CD14-positive monocyte (primary cell): Measurements from ENCODE around the gene RHOH. TPM values are rescaled to one million over a fixed set of nuclear protein-coding genes. Genes with fewer than 3 reads are reported as not detected.
A peak's percentile ranks its signal among the peaks of the same experiment; 100 is the strongest.

Experiments used
- DNase-seq, 3 donors: peaks; one replicate each; pipeline ENCODE4 v3.0.0-alpha.2; 2011 to 2022
- H2AFZ ChIP-seq: 2 replicates; pipeline ENCODE4 v1.6.0; 2012; ENCODE audit warnings: mild to moderate bottlenecking, low read depth, low read length, inconsistent platforms; ENCODE audit not compliant: insufficient read depth, poor library complexity, severe bottlenecking
- H3K27ac ChIP-seq, 2 donors: 1 replicate in 1 of 2; 2 replicates in 1 of 2; pipeline ENCODE4 v1.5.1; 2012 to 2013; ENCODE audit warnings: low read length in 2 of 2, control low read depth in 1 of 2, inconsistent platforms in 1 of 2, low read depth in 1 of 2, mild to moderate bottlenecking in 1 of 2
- H3K27me3 ChIP-seq, 2 donors: one replicate each; pipeline versions ENCODE4 v1.6.0 to v1.6.1; 2011 to 2013; ENCODE audit warnings: low read length in 2 of 2; ENCODE audit not compliant: control insufficient read depth in 2 of 2, insufficient read depth in 2 of 2
- H3K36me3 ChIP-seq, 2 donors: replicated peaks in 1 of 2; 1 replicate in 1 of 2; 2 replicates in 1 of 2; pipeline versions ENCODE4 v1.5.1 to v1.6.1; 2012 to 2013; ENCODE audit warnings: low read length in 2 of 2, control low read depth in 1 of 2, inconsistent platforms in 1 of 2, mild to moderate bottlenecking in 1 of 2; ENCODE audit not compliant: insufficient read depth in 2 of 2, control insufficient read depth in 1 of 2
- H3K4me1 ChIP-seq, 2 donors: 1 replicate in 1 of 2; 2 replicates in 1 of 2; pipeline versions ENCODE4 v1.5.1 to v1.6.1; 2012 to 2013; ENCODE audit warnings: low read length in 2 of 2, control low read depth in 1 of 2, inconsistent platforms in 1 of 2, mild to moderate bottlenecking in 1 of 2, moderate library complexity in 1 of 2; ENCODE audit not compliant: insufficient read depth in 2 of 2, control insufficient read depth in 1 of 2
- H3K4me2 ChIP-seq: replicated peaks from 2 replicates; pipeline ENCODE3; 2012; ENCODE audit warnings: low read length, moderate library complexity, mild to moderate bottlenecking; ENCODE audit not compliant: poor library complexity, severe bottlenecking; ENCODE audit errors: extremely low read depth
- H3K4me3 ChIP-seq, 3 experiments: fragments of 200-600 bp in 1 of 3; sonication (generic) in 1 of 3; replicated peaks in 1 of 3; 1 replicate in 2 of 3; 2 replicates in 1 of 3; pipeline ENCODE4 v1.5.1; 2011 to 2013; ENCODE audit warnings: low read length in 3 of 3, mild to moderate bottlenecking in 3 of 3, control low read depth in 2 of 3, low read depth in 2 of 3, inconsistent platforms in 1 of 3, moderate library complexity in 1 of 3
- H3K79me2 ChIP-seq: 2 replicates; pipeline ENCODE4 v1.6.0; 2012; ENCODE audit warnings: mild to moderate bottlenecking, control low read depth, inconsistent platforms, low read length, moderate library complexity; ENCODE audit not compliant: insufficient read depth
- H3K9ac ChIP-seq: 2 replicates; pipeline ENCODE4 v1.6.0; 2017; ENCODE audit warnings: low read length, mild to moderate bottlenecking; ENCODE audit not compliant: insufficient read depth, poor library complexity, severe bottlenecking
- H3K9me3 ChIP-seq, 2 donors: replicated peaks in 1 of 2; 1 replicate in 1 of 2; 2 replicates in 1 of 2; pipeline versions ENCODE4 v1.5.1 to v1.6.1; 2012 to 2013; ENCODE audit warnings: low read length in 2 of 2, control low read depth in 1 of 2; ENCODE audit not compliant: control insufficient read depth in 1 of 2, insufficient read depth in 1 of 2
- H4K20me1 ChIP-seq: 2 replicates; pipeline ENCODE4 v1.6.0; 2012; ENCODE audit warnings: mild to moderate bottlenecking, low read length, control low read depth, moderate library complexity; ENCODE audit not compliant: insufficient read depth
- H3K27ac Mint-ChIP-seq, 7 donors: one replicate each; pipeline ENCODE4 v1.8.0; 2020; ENCODE audit warnings: mild to moderate bottlenecking in 7 of 7, mixed read lengths in 7 of 7, moderate library complexity in 6 of 7, inconsistent platforms in 2 of 7
- H3K27me3 Mint-ChIP-seq, 3 donors: one replicate each; pipeline ENCODE4 v1.8.0; 2021 to 2022; ENCODE audit warnings: low read depth in 3 of 3, mild to moderate bottlenecking in 3 of 3, mixed read lengths in 3 of 3, moderate library complexity in 3 of 3, inconsistent platforms in 1 of 3
- H3K36me3 Mint-ChIP-seq, 2 donors: one replicate each; pipeline ENCODE4 v1.8.0; 2020; ENCODE audit warnings: mixed read lengths in 2 of 2, inconsistent platforms in 1 of 2, mild to moderate bottlenecking in 1 of 2
- H3K4me1 Mint-ChIP-seq: one replicate; pipeline ENCODE4 v1.8.0; 2020; ENCODE audit warnings: mild to moderate bottlenecking, mixed read lengths
- H3K4me3 Mint-ChIP-seq, 2 donors: one replicate each; pipeline ENCODE4 v1.8.0; 2020; ENCODE audit warnings: mild to moderate bottlenecking in 2 of 2, mixed read lengths in 2 of 2, moderate library complexity in 1 of 2
- H3K9me3 Mint-ChIP-seq, 7 donors: one replicate each; pipeline ENCODE4 v1.8.0; 2020 to 2022; ENCODE audit warnings: mixed read lengths in 7 of 7, mild to moderate bottlenecking in 6 of 7, moderate library complexity in 6 of 7, inconsistent platforms in 2 of 7
- WGBS: methylation state at CpG from one replicate; pipeline ENCODE4 v1.1.5; 2013; ENCODE audit warnings: missing lambda C conversion rate; ENCODE audit not compliant: insufficient coverage; 5-methylcytosine and 5-hydroxymethylcytosine counted together
- intact Hi-C, 2 donors: fragments of 100-400 bp; cut with micrococcal nuclease; formaldehyde crosslinking; loops; one replicate each; pipeline versions ENCODE4 v1.15.0 to v1.15.1; 2023
- polyA plus RNA-seq, 3 donors: library from polyadenylated mRNA; depleted of rRNA in 1 of 3; unstranded in 2 of 3; stranded (reverse) in 1 of 3; fragments of 300-500 nt in 2 of 3; fragments of >200 nt in 1 of 3; fragmentation: Illumina TruSeq in 2 of 3; gene quantifications; 1 replicate in 2 of 3; 2 replicates in 1 of 3; pipeline ENCODE4 v1.2.3, GENCODE V29; 2012 to 2021
- TF ChIP-seq, protein P1 (sequence below): fragments of 200-600 bp; IDR thresholded peaks from one replicate; pipeline ENCODE4 v1.8.0; 2022; ENCODE audit warnings: antibody characterized with exemption, mild to moderate bottlenecking

RHOH gene
- polyA plus RNA-seq, 3 donors, result 0.16 to 1.4 (median 1.2) TPM

GRCh38 chr4:40202474-40202873 is 5.6 kb downstream of the RHOH start:
- H3K27ac Mint-ChIP-seq, result peak overlapping the region in 3 of 7 donors; percentile 7 to 43 (median 26)
- H3K27me3 Mint-ChIP-seq, result peaks cover 0 to 4% (median 0%) of the 10 kb centered on the region in 3 donors
- no peak overlapping the region for H3K4me3 Mint-ChIP-seq
- peaks cover 78% of the 10 kb centered on the region for H3K4me1 Mint-ChIP-seq
- Histone ChIP-seq H3K4me2 (no peak overlapping the region), H2AFZ (no peak overlapping the region), H3K4me1 (peaks cover 73 to 79% of the 10 kb centered on the region in 2 donors), H3K79me2 (peaks cover 51% of the 10 kb centered on the region), H4K20me1 (no peaks in the 10 kb centered on the region), H3K27ac (no peak overlapping the region), H3K4me3 (no peak overlapping the region), H3K9ac (no peak overlapping the region), H3K9me3 (no peaks in the 10 kb centered on the region), H3K36me3 (no peaks in the 10 kb centered on the region), H3K27me3 (no peaks in the 10 kb centered on the region)
- TF ChIP-seq, protein P1, sequence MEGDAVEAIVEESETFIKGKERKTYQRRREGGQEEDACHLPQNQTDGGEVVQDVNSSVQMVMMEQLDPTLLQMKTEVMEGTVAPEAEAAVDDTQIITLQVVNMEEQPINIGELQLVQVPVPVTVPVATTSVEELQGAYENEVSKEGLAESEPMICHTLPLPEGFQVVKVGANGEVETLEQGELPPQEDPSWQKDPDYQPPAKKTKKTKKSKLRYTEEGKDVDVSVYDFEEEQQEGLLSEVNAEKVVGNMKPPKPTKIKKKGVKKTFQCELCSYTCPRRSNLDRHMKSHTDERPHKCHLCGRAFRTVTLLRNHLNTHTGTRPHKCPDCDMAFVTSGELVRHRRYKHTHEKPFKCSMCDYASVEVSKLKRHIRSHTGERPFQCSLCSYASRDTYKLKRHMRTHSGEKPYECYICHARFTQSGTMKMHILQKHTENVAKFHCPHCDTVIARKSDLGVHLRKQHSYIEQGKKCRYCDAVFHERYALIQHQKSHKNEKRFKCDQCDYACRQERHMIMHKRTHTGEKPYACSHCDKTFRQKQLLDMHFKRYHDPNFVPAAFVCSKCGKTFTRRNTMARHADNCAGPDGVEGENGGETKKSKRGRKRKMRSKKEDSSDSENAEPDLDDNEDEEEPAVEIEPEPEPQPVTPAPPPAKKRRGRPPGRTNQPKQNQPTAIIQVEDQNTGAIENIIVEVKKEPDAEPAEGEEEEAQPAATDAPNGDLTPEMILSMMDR, result no peak
- H3K36me3 Mint-ChIP-seq, result peaks cover 0 to 3% of the 10 kb centered on the region in 2 donors
- intact Hi-C loops, result loop anchor here in 1 of 2 donors (5.0 to 10.0 kb wide), 2 partner anchors 48 to 105 kb away; no protein-coding TSS in a partner anchor
- 92% methylated on average over 1 of the region's 3 CpGs for WGBS
- no peaks in the 10 kb centered on the region for H3K9me3 Mint-ChIP-seq
- DNase-seq, result no peak

- H3K4me1 ChIP-seq, result peaks cover 51 to 59% of the 10 kb centered on the region in 2 donors
- Mint-ChIP-seq H3K9me3 (no peaks in the 10 kb centered on the region), H3K27me3 (peaks cover 0 to 3% (median 0%) of the 10 kb centered on the region in 3 donors), H3K36me3 (peaks cover 0 to 3% of the 10 kb centered on the region in 2 donors), H3K27ac (peak overlapping the region; percentile 86 to 95 (median 94)), H3K4me1 (peaks cover 56% of the 10 kb centered on the region), H3K4me3 (peak overlapping the region in 1 of 2 donors; percentile 32)
- DNase-seq, result no peak
- TF ChIP-seq, protein P1, result no peak
- H3K9me3 ChIP-seq, result no peaks in the 10 kb centered on the region
- H4K20me1 ChIP-seq, result no peaks in the 10 kb centered on the region
- H3K79me2 ChIP-seq, result peaks cover 53% of the 10 kb centered on the region
- H2AFZ ChIP-seq, result peak overlapping the region; percentile 43
- no peaks in the 10 kb centered on the region for H3K27me3 ChIP-seq
- intact Hi-C loops, result loop anchor here in 1 of 2 donors (5.0 to 10.0 kb wide), 2 partner anchors 50 to 103 kb away; no protein-coding TSS in a partner anchor
- H3K9ac ChIP-seq, result no peak overlapping the region
- WGBS, result 79% methylated on average over 8 of the region's 9 CpGs
- H3K27ac ChIP-seq, result peak overlapping the region; percentile 27 to 88
- H3K4me2 ChIP-seq, result peak overlapping the region; percentile 65
- H3K36me3 ChIP-seq, result no peaks in the 10 kb centered on the region
- H3K4me3 ChIP-seq, result peak overlapping the region in 1 of 3 experiments; percentile 59
These were observed 7.9 kb downstream of the RHOH start for GRCh38 chr4:40204507-40205258.
